Mesenchymal stem cell (in vitro differentiated cells and primary cell): ENCODE results near the gene ENTHD1.

Experiments used
- DNase-seq: peaks from one replicate; pipeline ENCODE4 v3.0.0-alpha.2; 2013
- H2AFZ ChIP-seq: one replicate; pipeline ENCODE4 v1.6.1; 2013; ENCODE audit warnings: low read depth, mild to moderate bottlenecking, control low read depth, inconsistent platforms, low read length, moderate library complexity
- H2AK5ac ChIP-seq: 2 replicates; pipeline ENCODE4 v1.6.1; 2013; ENCODE audit warnings: low read length, moderate library complexity, mild to moderate bottlenecking, inconsistent platforms; ENCODE audit not compliant: severe bottlenecking
- H2BK120ac ChIP-seq: one replicate; pipeline ENCODE4 v1.6.1; 2013; ENCODE audit warnings: low read depth, mild to moderate bottlenecking, inconsistent platforms, low read length, moderate library complexity
- H2BK12ac ChIP-seq, 2 experiments: one replicate each; pipeline ENCODE4 v1.6.1; 2013; ENCODE audit warnings: inconsistent platforms in 2 of 2, low read length in 2 of 2, mild to moderate bottlenecking in 2 of 2, moderate library complexity in 2 of 2, control low read depth in 1 of 2
- H2BK15ac ChIP-seq: one replicate; pipeline ENCODE4 v1.6.1; 2013; ENCODE audit warnings: mild to moderate bottlenecking, low read depth, inconsistent platforms; ENCODE audit not compliant: poor library complexity, severe bottlenecking
- H2BK5ac ChIP-seq: 2 replicates; pipeline ENCODE4 v1.6.1; 2013; ENCODE audit warnings: low read depth, mild to moderate bottlenecking, low read length, control low read depth, inconsistent platforms; ENCODE audit not compliant: poor library complexity, severe bottlenecking
- H3K14ac ChIP-seq, 2 experiments: one replicate each; pipeline ENCODE4 v1.6.1; 2013; ENCODE audit warnings: inconsistent platforms in 2 of 2, low read length in 2 of 2, control low read depth in 1 of 2, mild to moderate bottlenecking in 1 of 2, moderate library complexity in 1 of 2
- H3K18ac ChIP-seq, 2 experiments: one replicate each; pipeline ENCODE4 v1.6.1; 2013; ENCODE audit warnings: inconsistent platforms in 2 of 2, low read length in 2 of 2, control low read depth in 1 of 2, low read depth in 1 of 2, mild to moderate bottlenecking in 1 of 2
- H3K23ac ChIP-seq, 2 experiments: one replicate each; pipeline ENCODE4 v1.6.1; 2013; ENCODE audit warnings: inconsistent platforms in 2 of 2, low read length in 2 of 2, mild to moderate bottlenecking in 2 of 2, moderate library complexity in 2 of 2, control low read depth in 1 of 2
- H3K27ac ChIP-seq: 2 replicates; pipeline ENCODE4 v1.5.1; 2013; ENCODE audit warnings: mild to moderate bottlenecking, moderate library complexity, low read length, control low read depth, inconsistent platforms; ENCODE audit not compliant: poor library complexity, severe bottlenecking
- H3K27me3 ChIP-seq, 2 experiments: 2 replicates each; pipeline versions ENCODE4 v1.6.1 to v1.7.0; 2013; ENCODE audit warnings: low read length in 2 of 2, mild to moderate bottlenecking in 2 of 2, moderate library complexity in 2 of 2, control low read depth in 1 of 2, inconsistent platforms in 1 of 2; ENCODE audit not compliant: control insufficient read depth in 1 of 2, insufficient read depth in 1 of 2
- H3K36me3 ChIP-seq, 2 experiments: 2 replicates each; pipeline versions ENCODE4 v1.6.1 to v1.7.0; 2013; ENCODE audit warnings: low read length in 2 of 2, control low read depth in 1 of 2, inconsistent platforms in 1 of 2, low read depth in 1 of 2, mild to moderate bottlenecking in 1 of 2; ENCODE audit not compliant: insufficient read depth in 2 of 2, control insufficient read depth in 1 of 2
- H3K4ac ChIP-seq, 2 experiments: one replicate each; pipeline ENCODE4 v1.6.1; 2013; ENCODE audit warnings: inconsistent platforms in 2 of 2, low read length in 2 of 2, mild to moderate bottlenecking in 2 of 2, moderate library complexity in 2 of 2, control low read depth in 1 of 2, low read depth in 1 of 2
- H3K4me1 ChIP-seq: 2 replicates; pipeline ENCODE4 v1.6.1; 2013; ENCODE audit warnings: low read depth, low read length, control low read depth; ENCODE audit not compliant: control insufficient read depth, insufficient read depth
- H3K4me2 ChIP-seq: 2 replicates; pipeline ENCODE4 v1.6.1; 2013; ENCODE audit warnings: low read length, mild to moderate bottlenecking, inconsistent platforms; ENCODE audit not compliant: poor library complexity, severe bottlenecking
- H3K4me3 ChIP-seq, 2 experiments: 2 replicates each; pipeline versions ENCODE4 v1.5.1 to v1.7.0; 2013; ENCODE audit warnings: low read length in 2 of 2, mild to moderate bottlenecking in 2 of 2, control low read depth in 1 of 2, low read depth in 1 of 2; ENCODE audit not compliant: insufficient read depth in 1 of 2
- H3K79me1 ChIP-seq: replicated peaks from 2 replicates; pipeline ENCODE4 v1.6.1; 2013; ENCODE audit warnings: mild to moderate bottlenecking, control low read depth, low read length, inconsistent platforms; ENCODE audit not compliant: poor library complexity, severe bottlenecking
- H3K9ac ChIP-seq: 2 replicates; pipeline ENCODE4 v1.7.0; 2013; ENCODE audit warnings: mild to moderate bottlenecking, low read length, moderate library complexity
- H3K9me3 ChIP-seq: 2 replicates; pipeline ENCODE4 v1.7.0; 2013; ENCODE audit warnings: mild to moderate bottlenecking, low read length; ENCODE audit not compliant: control insufficient read depth
- H4K8ac ChIP-seq: one replicate; pipeline ENCODE4 v1.6.1; 2013; ENCODE audit warnings: inconsistent platforms, mild to moderate bottlenecking, low read length, moderate library complexity
- H4K91ac ChIP-seq: one replicate; pipeline ENCODE4 v1.6.1; 2013; ENCODE audit warnings: mild to moderate bottlenecking, low read length, inconsistent platforms
- WGBS: methylation state at CpG from one replicate; pipeline ENCODE4 v1.1.7; 2013; ENCODE audit warnings: mixed read lengths; 5-methylcytosine and 5-hydroxymethylcytosine counted together

ENTHD1 gene

GRCh38 chr22:39900306-39901227, 7.0 kb upstream of the ENTHD1 start, which contains the start of gene GRAP2:
Gene GRAP2, plus strand, starts transcription at chr22:39901084. Its CDS starts 46,023 bp downstream, at chr22:39947107.
- Histone ChIP-seq H4K8ac (no peak within 1 kb of the TSS), H2AFZ (no peak within 1 kb of the TSS), H3K4ac (no peak within 1 kb of the TSS), H3K27me3 (peaks cover 34 to 49% of the 10 kb centered on the region in 2 experiments), H3K9ac (no peak within 1 kb of the TSS), H3K79me1 (no peaks in the 10 kb centered on the region), H3K4me2 (no peak within 1 kb of the TSS), H2AK5ac (no peak within 1 kb of the TSS), H3K18ac (no peak within 1 kb of the TSS), H2BK15ac (no peak within 1 kb of the TSS), H3K36me3 (no peaks in the 10 kb centered on the region), H2BK120ac (no peak within 1 kb of the TSS), H3K9me3 (no peaks in the 10 kb centered on the region), H3K27ac (no peak within 1 kb of the TSS), H3K4me3 (no peak within 1 kb of the TSS), H3K23ac (no peak within 1 kb of the TSS), H3K4me1 (no peaks in the 10 kb centered on the region), H4K91ac (no peak within 1 kb of the TSS), H2BK5ac (no peak within 1 kb of the TSS), H2BK12ac (no peak within 1 kb of the TSS), H3K14ac (peak within 1 kb of the TSS in 1 of 2 experiments; percentile 32)
- no peak for DNase-seq
- WGBS = 82% methylated on average over 4 of the region's 4 CpGs

- H3K36me3 ChIP-seq = no peaks in the 10 kb centered on the region
- H4K91ac ChIP-seq = no peak overlapping the region
- no peak overlapping the region for H2BK12ac ChIP-seq
- no peak overlapping the region for H2BK15ac ChIP-seq
- no peaks in the 10 kb centered on the region for H3K79me1 ChIP-seq
- H3K27ac ChIP-seq = no peak overlapping the region
- no peak overlapping the region for H3K9ac ChIP-seq
- H4K8ac ChIP-seq = no peak overlapping the region
- H3K4me3 ChIP-seq = no peak overlapping the region
- no peak overlapping the region for H3K4me2 ChIP-seq
- no peak overlapping the region for H2AK5ac ChIP-seq
- DNase-seq = no peak
- no peak overlapping the region for H2AFZ ChIP-seq
- H2BK5ac ChIP-seq = no peak overlapping the region
- H3K23ac ChIP-seq = no peak overlapping the region
- no peaks in the 10 kb centered on the region for H3K9me3 ChIP-seq
- H3K27me3 ChIP-seq = peaks cover 41 to 43% of the 10 kb centered on the region in 2 experiments
- H3K14ac ChIP-seq = no peak overlapping the region
- H3K4ac ChIP-seq = no peak overlapping the region
- H3K4me1 ChIP-seq = no peaks in the 10 kb centered on the region
- no peak overlapping the region for H3K18ac ChIP-seq
- H2BK120ac ChIP-seq = no peak overlapping the region
- 44% methylated on average over 2 of the region's 2 CpGs for WGBS
Measured at GRCh38 chr22:39898997-39899396, 5.4 kb upstream of the ENTHD1 start.

- no peak overlapping the region for H4K8ac ChIP-seq
- no peak overlapping the region for H2BK5ac ChIP-seq
- no peaks in the 10 kb centered on the region for H3K36me3 ChIP-seq
- H2AK5ac ChIP-seq = no peak overlapping the region
- no peaks in the 10 kb centered on the region for H3K4me1 ChIP-seq
- H3K4me2 ChIP-seq = no peak overlapping the region
- DNase-seq = no peak
- no peak overlapping the region for H3K9ac ChIP-seq
- no peak overlapping the region for H3K18ac ChIP-seq
- H2BK15ac ChIP-seq = no peak overlapping the region
- no peak overlapping the region for H3K23ac ChIP-seq
- no peak overlapping the region for H3K27ac ChIP-seq
- no peaks in the 10 kb centered on the region for H3K9me3 ChIP-seq
- no peak overlapping the region for H3K4ac ChIP-seq
- peaks cover 43 to 47% of the 10 kb centered on the region in 2 experiments for H3K27me3 ChIP-seq
- H2BK120ac ChIP-seq = no peak overlapping the region
- H3K4me3 ChIP-seq = no peak overlapping the region
- no peak overlapping the region for H2AFZ ChIP-seq
- no peak overlapping the region for H2BK12ac ChIP-seq
- no peak overlapping the region for H4K91ac ChIP-seq
- 93% methylated on average over 3 of the region's 3 CpGs for WGBS
- H3K14ac ChIP-seq = no peak overlapping the region
- no peaks in the 10 kb centered on the region for H3K79me1 ChIP-seq
Measured at GRCh38 chr22:39897841-39898240, 4.3 kb upstream of the ENTHD1 start.

- H3K36me3 ChIP-seq = no peaks in the 10 kb centered on the region
- no peak for DNase-seq
- no peak overlapping the region for H3K27ac ChIP-seq
- H2BK120ac ChIP-seq = no peak overlapping the region
- no peak overlapping the region for H2BK15ac ChIP-seq
- no peak overlapping the region for H4K91ac ChIP-seq
- no peak overlapping the region for H2BK12ac ChIP-seq
- no peak overlapping the region for H3K4me2 ChIP-seq
- H3K79me1 ChIP-seq = no peaks in the 10 kb centered on the region
- H3K27me3 ChIP-seq = peaks cover 41 to 48% of the 10 kb centered on the region in 2 experiments
- no peaks in the 10 kb centered on the region for H3K4me1 ChIP-seq
- H3K14ac ChIP-seq = no peak overlapping the region
- H2AFZ ChIP-seq = no peak overlapping the region
- H3K18ac ChIP-seq = no peak overlapping the region
- H3K9me3 ChIP-seq = no peaks in the 10 kb centered on the region
- H3K4ac ChIP-seq = no peak overlapping the region
- no peak overlapping the region for H3K9ac ChIP-seq
- H3K23ac ChIP-seq = no peak overlapping the region
- no peak overlapping the region for H2AK5ac ChIP-seq
- no peak overlapping the region for H3K4me3 ChIP-seq
- H2BK5ac ChIP-seq = no peak overlapping the region
- H4K8ac ChIP-seq = no peak overlapping the region
- WGBS = 86% methylated on average over 5 of the region's 6 CpGs
Measured at GRCh38 chr22:39896313-39896996, 2.9 kb upstream of the ENTHD1 start.
